Stimulated activated CD8-positive, alpha-beta memory T cell treated with anti-CD3 and anti-CD28 coated beads, Interleukin-7, amount 100 ng/mL, for 1 hour (primary cell): ENCODE results near the gene IFT88.

ENCODE experiments used
- DNase-seq, 2 donors: peaks; one replicate each; pipeline ENCODE4 v3.0.0-alpha.2; 2020; ENCODE audit warnings: low read depth in 2 of 2

The IFT88 gene

DNA sequence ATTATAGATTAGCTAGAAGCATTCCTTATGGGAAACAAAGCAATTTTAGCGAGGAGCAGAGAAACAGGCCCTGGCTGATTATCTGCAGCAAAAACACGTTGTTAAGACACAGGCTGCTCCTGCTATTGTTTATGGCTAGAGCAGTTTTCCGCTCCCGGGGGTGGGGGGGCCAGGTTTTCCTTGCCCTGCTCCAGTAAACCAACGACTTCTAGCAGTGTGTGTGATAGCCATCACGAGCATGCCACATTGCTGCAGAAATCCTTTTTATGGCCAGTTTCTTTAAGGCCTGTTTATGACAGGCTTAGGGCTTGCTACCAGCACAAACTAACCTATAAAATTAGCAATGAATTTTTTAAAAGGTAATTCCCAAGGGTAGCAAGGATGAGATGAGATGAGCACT is 118.1 kb downstream of the IFT88 start:
- DNase-seq: no peak

DNA sequence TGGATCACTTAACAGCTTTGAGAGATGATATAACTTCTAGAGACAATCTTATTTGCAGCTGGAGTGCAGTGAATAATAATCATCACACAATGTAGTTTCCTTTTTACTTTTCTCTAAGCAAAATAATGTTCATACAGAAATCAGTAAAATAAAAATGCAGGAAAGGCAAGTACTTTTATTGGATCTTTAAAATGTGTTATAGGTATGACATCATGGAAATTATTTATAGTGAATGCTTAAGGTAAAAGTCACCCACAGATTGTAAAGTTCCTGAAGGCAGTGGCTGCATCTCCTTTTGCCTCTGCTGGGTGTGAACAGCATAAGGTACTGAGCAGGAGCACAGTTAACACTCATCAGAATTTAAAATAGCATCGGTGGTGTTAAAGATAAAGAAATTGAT is 119.2 kb downstream of the IFT88 start:
- no peak for DNase-seq

DNA sequence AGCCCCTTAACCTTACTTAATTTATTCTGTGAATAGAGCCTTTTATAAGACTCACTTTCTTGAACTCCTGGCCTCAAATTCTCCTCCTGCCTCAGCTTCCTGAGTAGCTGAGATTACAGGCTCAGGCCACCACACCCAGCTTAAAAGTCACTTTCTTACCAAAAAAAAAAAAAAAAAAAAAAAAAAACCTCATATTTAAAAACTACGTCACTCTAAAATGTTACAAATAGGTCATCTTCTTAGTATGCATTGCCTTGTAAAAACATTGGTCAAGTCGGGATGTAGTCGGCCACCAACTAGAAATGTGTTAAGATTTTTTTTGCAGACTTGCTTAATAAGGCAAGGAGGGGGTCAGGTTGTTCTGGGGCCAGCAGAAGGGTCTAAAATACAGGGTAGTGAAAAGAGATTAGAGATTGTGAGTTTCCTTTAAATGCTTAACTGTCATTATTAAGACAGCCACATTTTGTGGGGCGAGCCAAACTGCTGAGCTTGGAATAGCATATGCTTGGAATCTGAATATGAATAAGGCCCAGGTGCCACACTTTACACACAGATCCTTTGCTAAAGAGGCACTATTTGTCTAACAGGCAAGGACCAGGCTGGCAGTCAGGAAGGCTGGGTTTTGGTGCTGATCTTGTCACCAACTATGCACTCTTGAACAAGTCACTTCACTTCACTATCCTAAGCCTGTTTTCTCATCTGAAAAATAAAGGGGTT is 120.1 kb downstream of the IFT88 start:
- no peak for DNase-seq

DNA sequence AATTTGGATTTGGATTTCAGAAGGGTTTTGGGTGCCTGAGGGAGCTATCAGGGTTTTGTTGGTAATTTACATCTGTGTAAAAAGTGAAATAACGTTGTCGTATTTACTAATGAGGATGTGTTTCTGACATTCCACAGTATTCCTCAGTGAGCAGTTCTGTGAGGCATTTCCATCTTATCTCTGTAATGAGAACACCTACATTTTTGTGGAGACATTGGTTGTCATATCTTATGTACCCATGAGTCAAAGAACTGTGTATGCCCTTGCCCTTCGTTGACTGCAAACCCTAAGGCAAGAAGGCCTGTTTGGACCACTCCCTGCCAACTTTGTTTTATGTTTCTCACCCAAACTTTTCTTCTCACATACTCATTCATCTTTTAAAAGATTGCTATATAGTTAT is 122.3 kb downstream of the IFT88 start:
- DNase-seq: no peak

DNA sequence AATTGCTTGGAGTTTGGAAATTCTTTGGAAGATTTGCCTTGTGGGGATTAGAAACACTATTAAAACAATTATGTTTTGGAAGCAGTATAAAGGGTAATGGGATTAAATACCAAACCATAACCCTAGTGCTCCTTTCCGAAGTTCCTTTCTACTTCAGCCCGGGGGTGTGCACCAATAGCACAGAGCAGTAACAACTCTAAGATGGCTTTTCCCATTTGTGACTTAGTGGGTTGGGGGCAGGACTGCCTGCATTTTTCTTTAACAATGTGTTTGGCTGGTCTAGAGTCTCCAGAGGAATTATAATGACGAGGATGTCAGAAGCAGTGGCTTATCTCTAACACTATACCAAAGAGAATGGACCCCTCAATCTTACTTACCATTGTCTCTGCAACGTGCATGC is 124.7 kb downstream of the IFT88 start:
- no peak for DNase-seq

DNA sequence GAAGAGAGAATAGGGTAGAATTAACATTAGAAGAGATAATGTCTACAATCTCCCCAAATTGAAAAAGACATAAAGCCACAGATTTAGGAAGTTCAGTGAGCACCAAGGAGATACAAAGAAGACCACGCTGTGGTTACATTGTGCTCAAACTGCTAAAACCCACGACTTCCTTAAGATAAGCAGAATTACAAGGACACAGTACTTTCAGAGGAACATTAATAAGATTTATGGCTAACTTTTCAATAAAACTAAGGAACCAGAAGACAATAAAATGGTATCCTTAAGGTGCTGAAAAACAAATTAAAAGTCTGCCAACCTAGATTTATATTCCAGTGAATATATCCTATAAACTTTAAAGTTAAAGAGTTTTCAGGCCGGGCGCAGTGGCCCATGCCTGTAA is 129.1 kb downstream of the IFT88 start:
- no peak for DNase-seq

DNA sequence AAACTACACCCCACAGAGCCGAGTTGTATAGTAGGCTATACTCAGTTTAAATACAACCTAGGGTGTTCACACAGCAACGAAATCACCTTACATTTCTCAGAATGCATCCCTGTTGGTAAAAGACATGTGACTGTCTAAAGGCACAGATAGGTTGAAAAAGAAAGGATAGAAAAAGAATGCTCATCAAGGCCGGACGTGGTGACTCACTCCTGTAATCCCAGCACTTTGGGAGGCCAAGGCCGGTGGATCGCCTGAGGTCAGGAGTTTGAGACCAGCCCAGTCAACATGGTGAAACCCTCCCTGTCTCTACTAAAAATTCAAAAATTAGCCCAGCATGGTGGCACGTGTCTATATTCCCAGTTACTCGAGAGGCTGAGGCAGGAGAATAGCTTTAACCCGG is 132.8 kb downstream of the IFT88 start:
- no peak for DNase-seq

DNA sequence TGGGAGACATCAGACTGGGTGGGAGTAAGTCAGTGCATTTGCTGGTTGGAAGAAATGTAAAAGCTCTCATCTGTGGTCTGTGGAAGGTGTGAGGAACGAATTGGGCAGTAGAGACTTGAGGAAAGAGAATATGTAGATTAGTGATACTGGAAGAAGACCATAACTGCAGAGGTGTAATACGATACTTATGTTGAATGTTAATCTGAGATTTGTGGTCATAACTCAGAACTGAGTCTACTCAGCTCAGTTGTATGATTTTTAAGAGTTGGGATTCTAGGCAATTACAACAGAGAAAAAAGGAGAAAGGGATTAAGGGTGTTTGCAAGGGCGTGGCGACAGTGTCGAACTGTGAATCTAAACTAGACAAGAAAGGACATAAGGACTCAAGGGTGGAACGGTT is 133.3 kb downstream of the IFT88 start:
- no peak for DNase-seq

DNA sequence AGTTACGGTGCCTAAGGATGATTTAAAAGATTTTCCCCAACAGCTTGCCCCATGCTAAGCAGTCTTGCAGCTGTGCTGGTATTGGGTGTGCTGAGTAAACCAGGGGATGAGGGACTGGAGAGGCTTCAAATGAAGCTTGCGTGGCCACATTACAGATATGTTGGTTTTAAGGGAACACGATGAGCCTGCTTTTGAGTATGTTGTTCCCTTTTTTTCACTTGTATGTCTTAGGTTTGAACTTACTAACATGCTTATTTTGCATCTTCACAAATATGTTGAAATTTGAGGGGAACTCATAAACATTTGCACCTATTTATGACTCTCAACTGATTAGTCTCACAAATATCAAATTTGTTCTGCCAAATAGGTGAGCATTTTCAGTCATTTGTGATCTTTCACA is 134.5 kb downstream of the IFT88 start:
- DNase-seq: no peak

DNA sequence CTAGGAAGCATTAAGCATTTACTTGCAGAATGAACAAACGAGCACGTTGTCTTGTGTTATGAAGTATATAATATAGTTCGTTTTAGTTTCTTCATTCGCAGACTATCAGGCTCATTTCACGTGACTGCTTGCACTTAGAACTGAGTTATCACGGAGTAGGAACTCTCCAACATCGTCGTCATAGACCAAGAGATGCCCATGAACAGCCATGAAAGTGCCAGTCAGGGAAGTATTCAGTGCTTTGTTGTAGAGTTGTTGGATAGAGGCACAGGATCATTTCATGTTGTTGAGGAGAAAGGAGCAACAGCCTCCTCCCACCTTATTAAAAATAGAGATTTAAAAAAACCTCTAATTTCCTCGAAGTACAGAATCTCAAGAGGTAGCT is 135.6 kb downstream of the IFT88 start:
- no peak for DNase-seq

DNA sequence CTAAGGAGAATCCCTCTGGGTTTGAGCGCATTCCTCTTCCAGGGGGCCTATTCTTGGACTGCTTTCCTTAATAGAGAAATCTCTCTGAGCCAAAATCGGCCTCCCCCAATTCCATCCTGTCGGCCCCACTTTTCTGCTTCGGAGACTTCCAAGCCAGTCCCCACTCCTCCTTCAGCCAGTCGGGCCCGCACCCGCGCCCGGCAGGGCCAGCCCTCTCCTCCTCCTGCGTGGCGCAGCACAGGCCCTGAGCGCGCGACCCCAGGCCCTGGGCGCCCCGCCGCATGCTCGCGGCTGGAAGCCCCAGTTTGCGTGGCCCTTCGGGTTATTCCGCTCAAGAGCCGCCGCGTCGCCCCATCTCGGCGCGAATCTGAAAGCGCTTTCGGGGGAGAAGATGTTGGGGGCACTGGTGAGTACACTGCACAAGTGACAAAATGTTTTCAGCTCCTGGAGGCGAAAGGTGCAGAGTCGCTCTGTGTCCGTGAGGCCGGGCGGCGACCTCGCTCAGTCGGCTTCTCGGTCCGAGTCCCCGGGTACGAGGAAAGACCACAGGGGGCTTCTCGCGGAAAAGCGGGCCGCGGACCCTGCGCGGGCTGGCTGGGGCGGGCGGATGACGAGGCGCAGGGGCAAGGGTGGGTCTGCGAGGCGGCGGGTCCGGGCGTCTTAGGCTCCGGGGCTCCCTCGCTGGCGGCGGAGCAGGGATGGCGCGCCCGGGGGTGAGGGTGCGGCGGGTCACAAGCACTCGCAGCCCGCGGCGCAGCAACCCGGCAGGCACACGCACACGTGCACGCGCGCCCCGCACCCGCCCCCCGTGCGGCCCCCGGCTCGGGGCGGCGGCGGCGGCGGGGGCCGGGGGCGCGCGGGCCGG is 136.2 kb downstream of the IFT88 start, which contains the start of gene IL17D:
Gene IL17D (plus strand): TSS at position 785 of the 865 bp plus-strand sequence. CDS start 303 bp downstream, outside the sequence.
- DNase-seq: peak in 1 of 2 donors; percentile 21

DNA sequence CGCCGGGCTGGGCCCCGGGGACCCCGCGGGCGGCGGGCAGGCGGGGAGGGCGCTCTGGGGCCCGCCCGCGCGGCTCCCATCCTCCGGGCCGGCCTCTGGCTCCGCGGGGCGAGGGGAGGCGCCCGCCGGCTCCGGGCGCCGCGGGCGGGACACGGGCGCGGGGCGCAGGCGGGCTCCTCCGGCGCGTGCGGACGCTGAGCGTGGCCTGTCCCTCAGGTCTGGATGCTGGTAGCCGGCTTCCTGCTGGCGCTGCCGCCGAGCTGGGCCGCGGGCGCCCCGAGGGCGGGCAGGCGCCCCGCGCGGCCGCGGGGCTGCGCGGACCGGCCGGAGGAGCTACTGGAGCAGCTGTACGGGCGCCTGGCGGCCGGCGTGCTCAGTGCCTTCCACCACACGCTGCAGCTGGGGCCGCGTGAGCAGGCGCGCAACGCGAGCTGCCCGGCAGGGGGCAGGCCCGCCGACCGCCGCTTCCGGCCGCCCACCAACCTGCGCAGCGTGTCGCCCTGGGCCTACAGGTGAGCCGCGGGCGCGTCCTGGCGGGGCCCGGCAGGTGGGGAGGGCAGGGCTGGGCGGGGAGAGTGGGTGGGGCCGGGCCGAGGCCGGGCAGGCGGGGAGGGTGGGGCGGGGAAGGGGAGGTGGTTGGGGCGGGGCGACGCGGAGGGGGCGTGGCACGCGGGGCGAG is 137.0 kb downstream of the IFT88 start:
- peak; percentile 40 to 43 for DNase-seq

DNA sequence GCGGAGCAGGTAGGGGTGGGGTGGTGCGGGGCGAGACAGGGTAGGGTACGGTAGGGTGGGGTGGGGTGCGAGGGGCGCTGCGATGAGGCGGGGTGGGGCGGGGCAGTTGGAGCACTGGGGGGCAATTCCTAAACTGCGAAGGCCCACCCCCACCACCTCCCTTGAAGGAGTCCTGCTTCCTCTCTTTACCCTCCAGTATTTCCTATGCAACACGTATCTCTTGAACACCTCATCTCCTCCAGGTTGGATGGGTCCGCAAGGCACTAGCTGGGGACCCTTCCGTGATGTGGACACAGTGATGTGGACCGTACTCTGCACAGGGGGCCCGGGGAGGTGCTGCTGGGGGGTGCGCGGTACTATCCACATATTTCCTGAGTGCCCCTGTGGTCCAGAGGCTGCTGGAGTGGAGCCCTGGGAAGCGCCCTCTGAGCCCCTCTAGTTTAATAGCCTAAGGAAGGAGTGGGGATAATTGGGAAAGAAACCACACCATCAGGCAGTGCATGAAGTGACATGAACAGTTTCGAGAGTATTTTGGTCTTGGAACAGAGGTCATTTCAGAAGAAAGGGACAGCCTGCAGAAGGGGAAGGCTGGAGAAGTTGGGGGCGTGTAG is 137.6 kb downstream of the IFT88 start:
- DNase-seq: no peak

DNA sequence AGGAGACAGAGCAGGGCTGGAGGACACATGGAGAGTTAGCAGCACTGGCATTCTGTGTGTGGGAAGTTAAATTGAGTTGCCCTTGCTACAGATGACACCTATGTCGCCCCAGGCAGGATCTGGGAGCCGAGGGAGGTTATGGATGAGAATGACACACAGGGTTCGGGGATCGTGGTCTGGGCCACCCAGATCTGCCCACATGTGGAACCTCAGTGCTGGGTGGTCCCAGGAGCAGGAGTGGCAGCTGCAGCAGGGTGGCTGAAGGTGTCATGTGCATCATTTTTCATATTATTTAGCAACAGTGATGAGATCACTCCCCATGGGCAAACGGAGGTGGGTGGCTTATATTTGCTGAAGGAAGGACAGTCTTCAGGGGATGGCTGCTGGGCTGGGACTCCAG is 139.7 kb downstream of the IFT88 start:
- DNase-seq: no peak

DNA sequence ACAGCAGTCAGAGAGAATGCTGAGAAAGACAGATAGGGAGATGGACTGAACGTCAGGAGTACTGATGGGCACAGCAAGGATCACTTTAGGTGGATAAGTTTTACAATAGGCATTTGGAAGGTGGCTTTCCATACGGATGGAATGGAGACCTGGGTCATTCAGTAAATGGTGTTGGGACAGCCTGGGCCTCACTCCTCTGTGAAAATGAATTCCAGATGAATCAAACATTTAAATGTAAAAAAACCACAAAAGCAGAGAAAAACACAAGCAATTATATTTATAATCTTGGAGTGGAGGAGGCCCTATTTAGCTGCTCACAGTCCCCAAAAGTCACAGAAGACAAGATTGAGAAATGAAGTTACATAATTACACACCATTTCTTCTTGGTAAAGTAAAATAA is 141.3 kb downstream of the IFT88 start:
- no peak for DNase-seq

DNA sequence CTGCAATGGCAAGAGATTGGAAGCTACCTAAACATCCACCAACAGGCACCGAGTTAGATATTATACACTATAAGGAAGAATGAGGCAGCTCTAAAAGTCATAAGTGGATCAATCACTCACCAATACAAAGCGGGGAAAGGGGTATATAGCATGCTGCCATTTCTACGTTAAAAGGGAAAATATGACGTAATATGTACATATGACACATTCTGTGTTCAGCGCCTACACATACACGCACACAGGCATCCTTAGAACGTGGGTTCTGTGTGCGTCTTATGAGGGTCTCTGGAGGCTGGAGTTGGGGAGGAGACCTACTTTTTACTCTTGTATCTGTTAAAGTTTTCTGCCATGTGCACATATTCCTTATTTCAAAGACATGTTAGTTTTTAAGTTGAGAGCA is 142.4 kb downstream of the IFT88 start:
- DNase-seq: no peak

DNA sequence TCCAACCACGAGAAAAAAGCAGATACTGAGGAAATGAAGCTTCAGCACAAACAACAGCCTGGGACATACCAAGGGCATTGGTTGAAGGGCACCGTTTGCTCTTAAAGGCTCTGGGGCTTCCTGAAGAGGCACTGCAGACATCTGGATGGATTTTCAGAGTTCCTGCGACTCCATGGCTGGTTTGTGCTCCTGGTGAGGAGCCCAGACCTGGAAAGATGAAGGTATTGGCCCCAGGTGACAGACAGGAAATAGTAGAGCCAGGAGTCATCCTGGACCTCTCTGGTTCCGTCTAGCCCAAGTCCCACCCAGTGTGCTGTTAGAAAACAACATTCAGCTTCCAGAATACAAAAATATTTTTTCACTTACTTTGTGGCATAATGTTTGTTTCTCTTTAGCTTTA is 142.8 kb downstream of the IFT88 start:
- DNase-seq: no peak

DNA sequence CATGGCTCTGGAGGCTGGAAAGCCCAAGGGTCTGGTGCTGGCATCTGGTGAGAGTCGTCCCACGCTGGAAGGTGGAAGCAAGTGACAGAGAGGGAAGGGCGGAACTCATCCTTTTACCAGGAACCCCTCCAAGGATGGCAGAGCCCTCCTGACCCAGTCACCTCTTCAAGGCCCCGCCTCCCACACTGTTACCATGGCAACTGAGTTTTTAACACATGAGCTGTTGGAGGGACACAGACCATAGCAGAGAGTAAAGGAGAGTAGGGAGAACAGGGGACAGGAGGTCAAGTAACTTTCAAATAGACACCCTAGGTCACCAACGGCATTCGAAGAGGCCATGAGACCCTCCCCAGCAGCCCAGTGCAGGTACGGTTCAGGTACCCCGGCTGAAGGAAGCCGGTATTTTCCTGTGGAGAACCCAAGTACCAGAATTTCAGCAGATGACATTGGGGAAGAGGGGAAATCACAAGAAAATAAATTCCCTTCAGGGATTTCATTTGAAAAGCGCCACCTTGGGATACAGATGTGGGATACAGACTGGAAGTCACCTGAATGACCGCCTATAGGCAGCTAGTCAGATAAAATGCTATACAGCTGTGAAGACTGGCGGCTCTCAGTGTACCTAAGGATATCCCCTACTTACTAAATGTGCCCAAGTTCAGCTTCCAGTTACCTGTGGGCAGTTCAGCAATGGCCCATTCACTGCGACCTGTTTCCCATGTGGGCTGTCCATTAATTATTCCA is 144.5 kb downstream of the IFT88 start:
- DNase-seq: no peak

DNA sequence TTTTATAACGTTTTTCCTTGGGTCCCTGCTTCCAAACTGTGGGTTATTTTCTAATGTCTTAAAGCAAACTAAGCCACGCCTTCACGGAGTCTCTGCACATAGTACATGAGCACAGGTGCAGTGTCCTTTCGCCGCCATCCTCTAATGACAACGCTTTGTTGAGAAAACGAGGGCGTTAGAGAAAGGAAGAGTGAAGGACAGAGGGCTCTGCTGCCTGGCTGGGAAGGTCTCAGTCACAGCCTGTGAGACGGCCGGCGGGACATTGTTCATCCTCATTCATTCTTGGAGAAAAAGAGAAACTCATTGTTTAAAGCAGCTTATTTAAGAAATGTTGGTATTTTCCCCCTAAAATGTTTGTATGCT is 146.0 kb downstream of the IFT88 start:
- DNase-seq: no peak

DNA sequence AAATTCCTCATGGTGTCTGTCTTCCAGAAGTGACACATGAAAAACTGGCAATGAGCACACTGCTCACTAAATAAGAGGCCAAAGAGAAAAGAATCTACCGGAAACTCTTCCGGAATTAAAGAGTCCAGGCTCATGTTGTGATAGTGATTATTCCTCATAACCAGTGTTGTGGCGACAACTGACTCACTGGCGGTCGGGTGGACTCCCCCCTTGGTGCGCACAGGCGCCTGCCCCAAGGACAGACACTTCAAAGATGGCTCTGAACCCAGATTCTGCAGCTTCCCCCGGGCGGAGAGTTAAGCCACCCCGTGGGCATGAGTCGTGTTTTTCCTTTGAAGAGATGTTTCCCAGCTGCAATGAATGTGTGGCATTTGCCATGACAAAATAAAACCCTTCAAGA is 146.8 kb downstream of the IFT88 start:
- DNase-seq: no peak

DNA sequence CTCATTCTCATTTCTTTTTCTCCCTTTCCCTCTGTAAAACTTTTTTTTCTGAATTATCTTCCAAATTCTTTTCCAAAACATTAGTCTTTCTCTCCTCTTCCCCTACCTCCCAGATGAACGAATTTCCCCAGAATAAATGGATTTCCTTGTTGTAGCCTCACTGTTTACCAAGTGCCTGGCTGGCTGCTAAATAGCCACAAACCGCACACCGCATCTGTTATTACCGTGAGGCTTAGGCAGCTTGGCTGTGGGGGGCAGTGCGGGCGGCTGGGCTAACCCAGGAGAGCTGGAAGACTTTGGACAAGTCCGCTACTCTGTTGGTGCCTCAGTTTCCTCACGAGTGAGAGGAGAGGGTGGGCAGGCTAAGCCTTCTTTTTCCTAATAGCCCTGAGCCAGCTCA is 147.2 kb downstream of the IFT88 start:
- no peak for DNase-seq
